GM19395 (cell line): Measurements from ENCODE around the gene PRB2.
"Not testable (repeated sequence)": the region's sequence is repeated elsewhere in the genome, so short reads cannot be mapped to it uniquely, and the experiment has no call there.

Experiments used
- ATAC-seq: cut with Tn5 transposase; IDR thresholded peaks from one replicate; pipeline ENCODE4 v1.9.1; 2021; ENCODE audit warnings: mild to moderate bottlenecking, moderate library complexity; ENCODE audit not compliant: unreplicated experiment

PRB2 gene

DNA sequence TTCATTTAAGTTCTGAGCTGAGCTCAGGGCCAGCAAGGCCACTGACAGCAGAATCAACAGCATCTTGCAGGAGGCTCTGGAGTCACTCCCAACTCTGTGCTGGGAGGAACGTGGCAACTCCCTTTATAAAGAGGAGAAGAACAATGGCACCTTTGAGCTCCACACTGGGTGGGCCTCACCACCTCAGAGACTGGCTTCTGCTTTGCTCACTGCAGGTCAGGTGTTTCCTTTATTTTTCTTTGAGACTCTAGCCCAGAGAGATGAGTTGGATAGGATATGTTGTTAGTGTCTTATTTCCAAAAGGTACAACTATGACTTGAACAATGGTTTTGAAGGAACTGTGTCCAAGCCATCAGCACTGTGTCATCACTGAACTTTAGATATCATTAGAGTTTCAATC, at the start of gene PRB2:
Gene PRB2 (minus strand): TSS at position 101 of the 400 bp plus-strand sequence. CDS start 38 bp downstream, at position 63.
- not testable (repeated sequence) for ATAC-seq

DNA sequence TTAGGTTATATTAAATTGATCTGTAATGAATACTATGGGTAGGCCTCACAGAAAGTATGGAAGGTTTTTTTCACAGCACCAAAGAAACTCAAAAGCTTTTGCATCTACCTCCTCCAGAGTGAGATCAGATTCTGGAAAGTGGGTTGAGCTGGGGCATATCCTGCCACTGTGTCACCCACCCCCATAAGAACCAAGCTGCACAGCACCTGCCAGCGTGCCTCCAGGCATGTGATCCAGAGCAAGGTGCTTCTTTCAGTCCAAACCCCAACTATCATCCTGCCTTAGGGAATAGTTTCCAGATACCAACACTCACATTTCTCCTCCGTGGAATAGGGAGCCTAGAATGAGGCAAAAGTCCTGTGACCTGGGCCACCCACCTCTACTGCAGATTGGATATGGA, 42.6 kb upstream of the PRB2 start:
- ATAC-seq: no peak

DNA sequence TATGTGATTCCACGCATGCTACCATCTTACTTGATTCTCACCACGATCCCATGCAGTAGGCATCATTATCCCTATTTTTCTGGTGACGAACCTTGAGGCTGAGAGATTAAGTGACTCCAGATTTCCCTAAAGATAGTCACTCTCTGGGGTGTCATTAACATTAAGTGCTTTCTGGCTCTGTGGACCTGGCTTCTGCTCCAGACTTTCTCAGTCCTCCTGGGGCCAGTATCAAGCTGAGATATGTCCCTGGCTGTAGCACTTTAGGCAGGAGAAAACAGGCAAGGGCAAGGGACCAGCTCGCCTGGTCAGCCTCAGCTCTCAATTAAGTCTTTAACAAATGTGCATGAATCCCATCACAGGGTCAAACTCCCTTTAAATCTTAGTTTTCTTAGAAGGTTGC, 38.3 kb upstream of the PRB2 start:
- ATAC-seq: no peak

DNA sequence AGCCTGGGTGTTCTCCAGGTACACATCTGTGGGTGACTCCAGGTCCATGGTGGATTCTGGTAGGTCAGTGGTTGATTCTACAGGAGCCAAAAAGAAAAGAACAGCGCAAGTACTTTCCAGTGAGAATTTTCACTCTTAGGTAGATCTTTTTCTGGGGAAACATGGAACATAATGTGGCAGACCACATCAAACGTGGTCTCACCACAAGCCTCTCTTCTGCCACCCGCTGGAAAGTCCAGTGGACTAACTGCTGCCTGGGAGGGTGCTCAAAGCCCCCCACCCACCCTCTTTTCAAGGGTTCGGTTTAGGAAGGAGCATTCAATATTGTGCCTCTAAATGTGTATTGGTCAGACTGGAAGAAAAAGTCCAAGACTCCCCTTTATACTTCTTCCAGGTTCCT, 36.1 kb upstream of the PRB2 start:
- ATAC-seq: no peak

DNA sequence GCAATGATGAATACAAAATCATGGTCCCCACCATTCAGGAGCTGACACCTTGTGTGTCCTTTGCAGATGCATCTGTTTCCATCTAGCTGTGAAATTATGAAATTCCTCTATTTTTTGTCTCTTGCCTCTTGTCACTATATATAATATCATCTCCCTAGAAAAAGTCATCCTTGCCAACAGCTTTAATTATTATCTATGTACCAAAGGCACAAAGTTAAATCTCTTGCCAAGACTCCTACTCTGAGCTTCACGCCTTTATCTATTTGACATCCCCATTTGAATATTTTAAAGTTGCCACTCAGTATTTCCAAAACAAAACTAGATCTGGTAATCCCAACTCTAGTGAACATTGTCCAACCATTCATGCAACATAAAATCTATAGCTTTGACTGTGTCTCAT, 32.0 kb upstream of the PRB2 start:
- no peak for ATAC-seq

DNA sequence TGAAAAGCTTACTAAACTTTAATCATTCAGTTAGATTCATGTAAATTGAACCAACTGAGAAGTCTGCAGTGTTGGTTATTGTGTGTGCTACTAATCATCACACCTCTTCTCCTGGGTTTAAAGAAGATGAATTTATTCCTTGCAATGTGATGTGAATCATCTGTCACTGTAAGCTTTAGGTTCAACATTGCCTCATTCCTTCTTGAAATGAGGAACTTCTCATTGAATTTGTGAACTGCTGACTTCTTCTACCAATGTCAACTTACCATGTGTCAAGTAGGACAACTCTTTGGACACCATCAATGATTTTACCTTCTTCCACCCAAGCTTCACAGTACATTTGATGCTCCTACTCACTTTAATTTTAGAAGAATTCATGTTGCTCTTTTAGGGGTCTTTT, 17.4 kb upstream of the PRB2 start:
- no peak for ATAC-seq

DNA sequence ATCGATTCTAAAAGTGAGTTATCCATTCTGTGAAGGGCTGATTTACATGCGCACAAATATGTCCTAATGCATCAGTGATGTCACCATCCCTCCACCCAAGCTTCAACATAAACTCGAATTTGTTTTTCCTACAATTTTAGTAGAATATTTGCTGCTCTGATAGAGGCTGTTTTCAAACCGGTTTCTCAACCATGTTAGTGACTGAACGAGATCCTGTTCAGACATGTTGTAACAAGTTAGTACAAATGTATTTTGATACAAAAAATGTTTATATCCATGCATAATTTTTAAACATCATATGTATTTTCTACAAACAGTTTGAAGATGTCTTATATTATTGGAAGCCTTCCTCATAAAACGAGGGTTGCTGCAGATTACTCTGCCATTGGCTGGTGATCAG, 12.7 kb upstream of the PRB2 start:
- ATAC-seq: no peak

DNA sequence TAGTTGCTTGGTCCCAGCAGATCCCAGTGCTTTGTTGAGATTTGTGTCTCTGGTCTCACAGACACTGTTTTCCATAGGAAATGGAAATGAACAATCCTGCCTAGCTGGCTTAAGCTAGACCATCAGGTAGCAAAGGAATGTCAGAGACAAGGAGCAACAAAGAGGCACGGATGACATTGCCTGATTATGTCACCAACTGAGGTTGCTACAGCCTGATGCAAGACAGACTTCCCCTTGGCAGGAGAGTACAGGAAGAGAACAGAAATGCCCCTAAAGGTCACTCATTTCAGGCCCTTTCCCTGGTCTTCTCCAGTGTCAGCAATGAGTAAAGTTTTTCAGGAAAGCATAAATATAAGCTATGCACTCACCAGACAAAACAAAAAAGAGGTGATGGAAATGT, 2.0 kb upstream of the PRB2 start:
- no peak for ATAC-seq

DNA sequence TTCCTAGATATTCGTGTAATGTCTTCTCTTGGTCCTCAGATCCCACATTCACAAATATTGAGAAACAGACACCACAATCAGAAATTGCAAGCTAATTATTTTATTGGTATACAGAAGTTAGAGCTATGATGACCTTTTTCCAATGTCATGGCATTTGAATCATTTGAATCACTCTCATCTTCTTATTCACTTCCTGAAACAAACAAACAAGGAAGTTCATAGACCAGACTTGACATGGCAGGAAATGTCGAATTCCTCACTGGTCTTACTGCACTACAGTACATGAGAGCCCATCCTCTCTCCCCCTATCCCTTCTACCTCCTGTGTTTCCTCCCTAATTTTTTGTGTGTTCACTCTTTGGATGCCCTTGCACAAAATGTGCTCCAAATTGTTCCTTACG, 3.9 kb downstream of the PRB2 start:
- ATAC-seq: not testable (repeated sequence)

DNA sequence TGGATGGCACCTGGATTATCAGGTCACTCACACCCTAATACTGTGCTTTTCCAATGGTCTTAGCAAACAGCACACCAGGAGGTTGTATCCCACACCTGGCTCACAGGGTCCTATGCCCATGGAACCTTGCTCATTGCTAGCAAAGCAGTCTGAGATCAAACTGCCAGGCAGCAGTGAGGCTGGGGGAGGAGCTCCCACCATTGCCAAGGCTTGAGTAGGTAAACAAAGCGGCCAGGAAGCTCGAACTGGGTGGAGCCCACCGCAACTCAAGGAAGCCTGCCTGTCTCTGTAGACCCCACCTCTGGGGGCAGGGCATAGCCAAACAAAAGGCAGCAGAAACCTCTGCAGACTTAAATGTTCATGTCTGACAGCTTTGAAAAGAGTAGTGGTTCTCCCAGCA, 17.9 kb downstream of the PRB2 start:
- ATAC-seq: not testable (repeated sequence)

DNA sequence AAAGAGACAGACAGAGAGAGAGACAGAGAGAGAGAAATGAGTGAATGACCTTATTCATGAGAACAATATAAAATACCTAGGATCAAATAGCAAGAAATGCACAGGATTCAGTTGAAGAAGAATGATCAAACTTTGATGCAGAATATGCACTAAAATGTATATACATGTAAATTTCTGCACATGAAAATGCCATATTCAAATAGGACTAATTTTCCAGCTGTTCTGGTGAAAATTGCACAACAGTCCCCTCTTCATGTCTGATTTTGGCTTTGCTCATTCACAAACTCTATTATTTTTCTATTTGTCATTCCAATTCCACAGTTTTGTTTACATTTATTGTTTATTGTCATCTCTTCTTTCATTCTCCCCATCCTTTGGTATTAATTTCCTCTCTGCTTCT, 34.2 kb downstream of the PRB2 start:
- no peak for ATAC-seq

DNA sequence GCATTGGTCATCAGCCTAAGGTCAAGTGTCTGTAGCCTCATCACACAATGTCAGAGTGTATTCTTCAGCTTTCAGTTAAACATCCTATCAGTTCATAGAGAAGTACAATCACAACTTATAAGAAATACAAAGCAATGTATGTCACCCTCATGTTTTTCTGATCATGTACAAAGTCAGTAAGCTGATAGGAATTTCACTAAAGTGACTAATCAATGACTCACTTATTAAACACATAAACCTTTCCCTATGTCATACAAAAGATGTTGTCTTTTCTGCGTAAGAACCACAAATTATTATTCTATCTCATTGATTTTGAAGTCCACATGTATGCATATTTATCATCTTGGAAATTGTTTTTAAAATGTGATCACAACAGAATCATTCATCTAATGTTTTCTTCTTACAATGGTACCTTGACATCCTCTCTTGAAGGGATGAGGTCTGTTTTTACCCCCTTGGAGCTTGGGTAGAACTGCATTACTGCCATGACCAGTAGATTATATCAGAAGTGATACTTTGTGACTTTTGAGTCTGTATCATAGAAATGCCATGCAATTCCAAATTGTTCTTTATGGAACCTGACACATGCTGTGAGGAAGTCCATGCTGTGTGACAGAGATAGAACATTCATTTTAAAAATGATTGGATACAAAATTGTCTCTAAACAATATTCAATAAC, 35.0 kb downstream of the PRB2 start:
- ATAC-seq: not testable (repeated sequence)

DNA sequence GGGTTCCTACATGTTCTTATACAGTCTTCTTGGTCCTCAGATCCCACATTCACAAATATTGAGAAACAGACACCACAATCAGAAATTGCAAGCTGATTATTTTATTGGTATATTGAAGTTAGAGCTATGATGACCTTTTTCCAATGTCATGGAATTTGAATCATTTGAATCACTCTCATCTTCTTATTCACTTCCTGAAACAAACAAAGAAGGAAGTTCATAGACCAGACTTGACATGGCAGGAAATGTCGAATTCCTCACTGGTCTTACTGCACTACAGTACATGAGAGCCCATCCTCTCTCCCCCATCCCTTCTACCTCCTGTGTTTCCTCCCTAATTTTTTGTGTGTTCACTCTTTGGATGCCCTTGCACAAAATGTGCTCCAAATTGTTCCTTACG, 43.6 kb downstream of the PRB2 start:
- ATAC-seq: not testable (repeated sequence)

DNA sequence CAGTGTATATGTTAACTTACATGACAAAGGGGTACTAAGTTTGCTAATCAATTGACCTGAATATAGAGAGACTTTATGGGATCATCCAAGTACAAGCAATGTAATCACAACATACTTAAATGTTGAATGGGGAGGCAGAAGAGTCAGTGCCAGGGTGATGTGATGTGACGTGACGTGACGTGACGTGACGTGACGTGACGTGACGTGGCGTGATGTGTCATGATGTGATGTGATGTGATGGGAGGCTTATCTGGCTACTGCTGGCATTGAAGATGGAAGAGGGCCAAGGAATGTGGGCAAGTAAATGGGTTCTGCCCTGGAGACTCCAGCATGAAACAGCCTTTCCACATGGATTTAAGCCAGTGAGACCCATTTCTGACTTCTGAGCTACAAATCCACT, 46.9 kb downstream of the PRB2 start:
- ATAC-seq: no peak

DNA sequence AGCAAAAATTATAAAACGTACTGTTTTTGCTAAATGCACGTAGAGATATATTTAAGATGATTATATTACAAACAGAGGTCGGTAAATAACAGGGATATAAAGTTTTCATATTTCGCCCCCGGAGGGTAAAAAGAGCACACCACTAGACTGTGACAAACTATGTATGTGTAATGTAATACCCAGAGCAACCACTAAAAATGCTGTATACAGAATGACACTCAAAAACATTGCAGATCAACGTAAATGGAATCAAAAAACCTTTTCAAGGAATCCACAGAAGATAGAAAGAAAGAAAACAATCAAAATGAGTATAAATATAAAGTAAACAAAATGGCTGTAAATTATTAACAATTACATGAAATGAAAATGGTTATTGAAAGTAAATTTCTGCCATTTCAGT, 47.6 kb downstream of the PRB2 start:
- ATAC-seq: no peak

DNA sequence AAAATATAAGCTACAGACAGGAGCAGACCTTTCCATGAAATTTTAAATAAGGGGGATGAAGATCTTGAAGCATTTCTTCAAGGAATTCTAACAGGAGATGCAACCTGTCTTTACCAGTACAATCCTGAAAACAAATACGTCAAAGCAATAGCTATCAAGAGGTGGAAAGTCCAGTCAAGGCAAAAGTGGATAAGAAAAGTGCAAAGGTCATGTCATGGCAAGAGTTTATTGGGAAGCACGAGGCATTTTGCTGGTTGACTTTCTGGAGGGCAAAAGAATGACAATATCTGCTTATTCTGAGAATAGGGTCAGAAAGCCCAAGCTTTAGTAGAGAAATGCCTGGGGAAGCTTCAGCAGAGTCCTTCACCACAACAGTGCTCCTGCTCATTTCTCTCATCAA, 50.9 kb downstream of the PRB2 start:
- no peak for ATAC-seq
